GM13976 (cell line): ENCODE data around the gene SLC6A7.

Experiments
- DNase-seq: peaks from one replicate; pipeline ENCODE4 v3.0.0; 2012; ENCODE audit warnings: low spot score
- in situ Hi-C: fragments of 300-500 bp; cut with MboI; formaldehyde crosslinking; loops from one replicate; pipeline ENCODE4 v1.12.0; 2022; ENCODE audit warnings: low sequenced_read_pairs, mixed read lengths, inconsistent platforms; ENCODE audit not compliant: unreplicated experiment
- TF ChIP-seq, protein P1 (sequence below): IDR thresholded peaks from 2 replicates; pipeline ENCODE4 v1.5.1; 2012; ENCODE audit warnings: borderline replicate concordance, mild to moderate bottlenecking; ENCODE audit not compliant: insufficient read depth; ENCODE audit errors: extremely low read depth, missing control alignments, control extremely low read depth

Gene SLC6A7

GRCh38 chr5:150236313-150236712 lies 46.5 kb downstream of the SLC6A7 start:
- no peak for DNase-seq
- in situ Hi-C loops: no loop called here
- TF ChIP-seq, protein P1, sequence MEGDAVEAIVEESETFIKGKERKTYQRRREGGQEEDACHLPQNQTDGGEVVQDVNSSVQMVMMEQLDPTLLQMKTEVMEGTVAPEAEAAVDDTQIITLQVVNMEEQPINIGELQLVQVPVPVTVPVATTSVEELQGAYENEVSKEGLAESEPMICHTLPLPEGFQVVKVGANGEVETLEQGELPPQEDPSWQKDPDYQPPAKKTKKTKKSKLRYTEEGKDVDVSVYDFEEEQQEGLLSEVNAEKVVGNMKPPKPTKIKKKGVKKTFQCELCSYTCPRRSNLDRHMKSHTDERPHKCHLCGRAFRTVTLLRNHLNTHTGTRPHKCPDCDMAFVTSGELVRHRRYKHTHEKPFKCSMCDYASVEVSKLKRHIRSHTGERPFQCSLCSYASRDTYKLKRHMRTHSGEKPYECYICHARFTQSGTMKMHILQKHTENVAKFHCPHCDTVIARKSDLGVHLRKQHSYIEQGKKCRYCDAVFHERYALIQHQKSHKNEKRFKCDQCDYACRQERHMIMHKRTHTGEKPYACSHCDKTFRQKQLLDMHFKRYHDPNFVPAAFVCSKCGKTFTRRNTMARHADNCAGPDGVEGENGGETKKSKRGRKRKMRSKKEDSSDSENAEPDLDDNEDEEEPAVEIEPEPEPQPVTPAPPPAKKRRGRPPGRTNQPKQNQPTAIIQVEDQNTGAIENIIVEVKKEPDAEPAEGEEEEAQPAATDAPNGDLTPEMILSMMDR: no peak

GRCh38 chr5:150236981-150237754 lies 47.3 kb downstream of the SLC6A7 start:
- DNase-seq: no peak
- TF ChIP-seq, protein P1: no peak
- in situ Hi-C loops: no loop called here

- in situ Hi-C loops: no loop called here
- TF ChIP-seq, protein P1: no peak
- no peak for DNase-seq
These were observed 48.8 kb downstream of the SLC6A7 start for GRCh38 chr5:150238646-150239045.

DNA sequence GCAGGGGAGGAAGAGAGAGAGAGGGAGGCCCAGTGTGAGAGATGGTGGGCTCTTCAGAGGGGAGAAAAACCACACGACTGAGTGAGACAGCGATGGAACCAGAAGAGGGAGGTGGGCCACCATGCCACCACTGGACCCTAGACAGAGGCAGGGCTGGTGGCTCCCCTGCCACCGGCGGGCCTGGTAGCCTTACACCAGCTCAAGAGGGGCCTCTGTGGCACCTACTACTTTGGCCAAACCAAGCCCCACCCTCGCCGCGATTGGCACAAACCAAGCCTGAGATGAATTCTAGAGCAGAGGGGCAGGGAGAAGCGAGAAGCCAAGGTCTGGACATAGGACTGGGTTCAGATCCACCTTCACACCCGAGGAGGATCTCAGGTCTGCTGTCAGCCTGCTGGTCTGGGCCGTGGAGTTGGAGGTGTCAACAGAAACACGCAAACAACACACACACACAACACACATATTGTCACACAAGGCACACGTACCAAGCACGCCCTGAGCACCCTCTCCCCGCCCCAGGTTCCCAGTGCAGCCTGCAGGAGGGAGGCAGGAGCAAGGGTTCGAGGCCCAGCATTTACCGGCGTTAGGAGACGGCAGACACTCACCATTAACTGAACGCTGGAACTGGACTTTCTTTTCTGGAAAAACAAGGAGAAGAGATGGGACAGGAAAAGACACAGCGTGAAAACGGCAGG lies 49.4 kb downstream of the SLC6A7 start:
- TF ChIP-seq, protein P1: no peak
- in situ Hi-C loops: no loop called here

DNA sequence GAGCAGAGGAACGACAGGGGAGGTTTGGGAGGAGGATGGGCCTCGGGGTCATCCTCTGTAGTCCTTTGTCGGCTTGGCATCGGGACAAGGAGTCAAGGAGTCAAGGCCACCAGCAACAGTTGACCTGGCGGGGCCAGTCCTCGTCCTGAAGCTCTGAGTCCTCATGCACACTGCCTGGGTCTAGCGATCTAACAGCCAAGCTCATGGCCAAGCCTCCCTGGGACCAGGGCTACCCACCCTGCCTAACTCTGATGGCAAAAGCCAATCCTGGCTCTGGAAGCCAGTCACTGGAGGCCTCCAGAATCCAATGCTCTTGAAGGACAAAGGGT lies 49.9 kb downstream of the SLC6A7 start:
- in situ Hi-C loops: no loop called here
- DNase-seq: no peak
- TF ChIP-seq, protein P1: no peak

More for the DNA sequence above, 49.4 kb downstream of the SLC6A7 start:
- no peak for DNase-seq

GRCh38 chr5:150241298-150242160 lies 51.7 kb downstream of the SLC6A7 start:
- TF ChIP-seq, protein P1: no peak
- in situ Hi-C loops: no loop called here
- no peak for DNase-seq
